Measurements from ENCODE around the gene MAD1L1.

The MAD1L1 gene

DNA sequence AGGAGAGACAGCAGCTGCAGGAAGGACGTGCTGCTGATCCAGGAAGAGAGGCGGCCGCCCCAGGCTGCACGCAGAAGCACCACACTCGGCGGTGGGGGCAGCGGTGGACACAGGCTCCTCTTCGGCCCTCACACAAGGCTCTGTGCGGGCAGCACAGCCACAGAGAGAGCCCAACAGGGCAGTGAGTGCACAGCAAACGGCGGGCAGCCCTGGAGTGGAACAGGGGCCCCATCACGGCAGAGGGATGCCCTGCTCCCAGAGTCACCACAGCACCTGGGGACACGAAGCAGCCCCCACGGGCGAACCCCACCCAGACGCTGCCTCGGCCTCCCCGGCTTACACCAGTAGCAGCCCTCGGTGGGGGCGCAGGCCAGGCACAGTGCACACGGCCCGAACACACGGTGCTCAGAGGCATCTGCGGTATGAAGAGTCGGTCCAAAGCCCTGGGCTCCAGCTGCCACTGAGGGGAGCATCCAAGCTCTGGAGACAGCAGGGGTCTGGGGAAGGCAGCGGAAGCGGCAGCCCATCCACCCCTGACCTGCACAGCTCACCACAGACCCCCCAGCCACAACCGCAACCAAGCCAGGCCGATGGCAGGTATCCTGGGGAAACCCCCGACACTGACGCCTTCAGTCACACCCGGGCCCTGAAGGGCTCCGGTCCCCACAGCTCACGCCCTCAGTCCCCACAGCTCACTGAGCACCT lies 26.1 kb upstream of the MAD1L1 start:
- no peak for DNase-seq (ENCODE audit: low spot score)

DNA sequence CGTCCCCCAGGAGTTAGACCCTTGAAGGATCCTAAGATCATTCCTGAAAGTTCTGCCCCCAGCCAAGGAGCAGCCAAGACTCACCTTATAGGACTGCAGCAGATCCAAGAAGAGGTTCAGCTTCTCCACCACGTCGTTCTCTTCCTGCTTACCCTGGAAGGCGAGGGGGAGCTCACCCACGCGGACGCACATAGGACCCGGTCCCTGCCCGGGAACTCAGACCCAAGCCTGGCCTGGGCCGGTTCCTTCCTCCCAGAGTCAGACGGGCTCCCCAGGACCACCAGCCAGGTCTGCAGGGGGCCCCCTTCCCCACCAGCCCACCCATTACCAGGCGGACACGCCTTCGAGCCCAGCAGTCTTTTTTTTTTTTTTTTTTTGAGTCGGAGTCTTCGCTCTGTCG lies 24.9 kb upstream of the MAD1L1 start:
- DNase-seq (ENCODE audit: low spot score), result no peak

DNA sequence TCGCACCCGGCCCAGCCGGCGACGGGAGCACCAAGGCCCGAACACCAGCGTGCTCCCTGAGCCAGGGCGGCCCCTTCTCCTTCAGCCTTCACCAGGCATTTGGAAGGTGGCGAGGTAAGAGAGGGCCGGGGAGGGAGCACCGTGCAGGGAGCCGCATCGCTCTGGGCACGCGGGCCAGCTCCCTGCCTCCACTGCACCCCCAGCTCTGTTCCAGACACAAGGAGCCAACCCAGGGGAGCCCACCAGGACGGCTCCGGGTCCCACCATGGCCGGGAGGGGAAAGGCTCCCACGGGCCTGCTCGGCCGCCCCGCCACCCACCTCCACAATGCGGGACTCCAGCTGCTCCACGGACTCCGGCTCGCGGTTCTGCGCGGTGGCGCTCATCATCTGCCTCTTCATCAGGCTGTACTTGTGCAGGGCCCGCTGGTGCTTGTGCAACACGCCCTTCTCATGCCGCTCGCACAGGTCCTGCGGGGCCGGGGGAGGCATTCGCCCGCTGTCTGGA lies 24.4 kb upstream of the MAD1L1 start:
- DNase-seq (ENCODE audit: low spot score), result no peak

DNA sequence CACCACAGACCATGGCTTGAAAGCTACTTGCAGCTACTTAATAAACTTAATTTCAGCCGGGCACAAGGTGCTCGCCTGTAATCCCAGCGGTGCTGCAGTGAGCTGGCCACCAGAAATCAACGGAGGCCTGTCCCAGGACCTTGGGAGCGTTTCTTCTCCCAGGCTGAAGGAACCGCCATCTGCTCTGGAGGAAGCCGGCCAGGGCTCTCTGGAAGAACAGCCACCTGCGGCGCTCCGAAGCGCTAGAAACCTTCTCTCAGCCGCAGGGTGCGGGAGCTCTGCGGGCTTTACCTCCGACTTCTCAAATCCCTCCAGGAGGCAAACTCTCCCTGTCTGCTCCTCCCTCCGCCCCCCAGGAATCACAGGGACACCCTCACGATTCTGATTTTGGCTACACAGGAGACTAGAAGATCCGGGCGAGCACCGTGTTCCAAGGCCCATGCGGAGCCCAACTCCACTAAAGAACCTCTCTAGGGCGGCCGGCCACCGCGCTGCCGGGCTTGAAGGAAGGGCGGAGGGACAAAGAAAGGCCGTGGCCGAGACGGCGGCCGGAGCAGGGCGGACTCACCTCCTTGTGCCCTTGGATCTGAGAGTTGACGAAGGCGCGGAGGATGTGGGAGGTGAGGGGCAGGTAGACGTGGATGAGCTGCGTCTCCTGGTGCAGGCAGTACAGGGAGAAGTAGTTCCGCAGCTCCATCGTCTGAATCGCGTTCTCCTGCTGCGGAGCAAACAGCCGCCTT lies 23.7 kb upstream of the MAD1L1 start:
- no peak for DNase-seq (ENCODE audit: low spot score)

DNA sequence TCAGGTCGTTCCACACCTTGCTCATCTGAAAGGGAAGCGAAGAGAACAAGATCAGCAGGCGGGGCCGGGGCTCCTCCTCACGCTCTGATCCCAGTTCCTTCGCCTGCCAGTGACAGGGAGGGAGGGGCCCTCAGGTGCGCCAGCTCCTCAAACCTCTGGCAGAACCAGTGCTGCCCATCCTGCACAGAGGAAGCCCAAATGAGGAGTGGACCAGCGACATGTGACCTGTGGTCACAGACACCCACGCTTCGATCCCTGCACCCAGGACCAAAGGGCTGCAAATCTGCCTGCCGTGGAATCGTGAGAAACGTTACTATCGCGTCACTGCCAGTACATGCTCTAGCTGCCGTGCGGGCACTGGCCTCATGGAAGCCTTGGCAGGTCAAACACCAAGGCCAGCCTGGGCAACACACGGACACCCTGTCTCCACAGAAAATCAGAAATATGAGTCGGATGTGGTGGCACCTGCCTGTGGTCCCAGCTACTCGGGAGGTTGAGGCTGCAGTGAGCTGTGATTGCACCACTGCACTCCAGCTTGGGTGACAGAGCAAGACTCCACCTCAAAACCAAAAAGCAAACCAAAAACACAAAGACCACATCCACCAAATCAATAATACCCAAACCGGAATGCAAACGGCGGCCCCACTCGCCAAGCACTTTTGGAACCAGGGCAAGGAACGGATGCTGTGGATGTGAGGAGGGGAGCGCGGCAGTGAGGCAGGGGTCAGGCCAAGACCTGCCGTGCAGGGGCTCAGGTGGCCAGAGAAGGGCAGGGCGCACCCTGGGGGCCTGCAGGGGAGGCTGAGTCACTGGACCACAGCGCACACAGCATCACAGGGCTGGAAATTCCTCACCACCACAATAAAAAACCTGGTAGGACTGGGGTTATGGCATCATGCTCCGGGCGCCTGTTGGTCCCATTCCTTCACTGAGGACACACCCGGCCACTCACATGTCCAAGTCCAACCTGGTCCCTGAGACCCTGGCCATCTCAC lies 22.7 kb upstream of the MAD1L1 start:
- peak; percentile 97 for DNase-seq (ENCODE audit: low spot score)

DNA sequence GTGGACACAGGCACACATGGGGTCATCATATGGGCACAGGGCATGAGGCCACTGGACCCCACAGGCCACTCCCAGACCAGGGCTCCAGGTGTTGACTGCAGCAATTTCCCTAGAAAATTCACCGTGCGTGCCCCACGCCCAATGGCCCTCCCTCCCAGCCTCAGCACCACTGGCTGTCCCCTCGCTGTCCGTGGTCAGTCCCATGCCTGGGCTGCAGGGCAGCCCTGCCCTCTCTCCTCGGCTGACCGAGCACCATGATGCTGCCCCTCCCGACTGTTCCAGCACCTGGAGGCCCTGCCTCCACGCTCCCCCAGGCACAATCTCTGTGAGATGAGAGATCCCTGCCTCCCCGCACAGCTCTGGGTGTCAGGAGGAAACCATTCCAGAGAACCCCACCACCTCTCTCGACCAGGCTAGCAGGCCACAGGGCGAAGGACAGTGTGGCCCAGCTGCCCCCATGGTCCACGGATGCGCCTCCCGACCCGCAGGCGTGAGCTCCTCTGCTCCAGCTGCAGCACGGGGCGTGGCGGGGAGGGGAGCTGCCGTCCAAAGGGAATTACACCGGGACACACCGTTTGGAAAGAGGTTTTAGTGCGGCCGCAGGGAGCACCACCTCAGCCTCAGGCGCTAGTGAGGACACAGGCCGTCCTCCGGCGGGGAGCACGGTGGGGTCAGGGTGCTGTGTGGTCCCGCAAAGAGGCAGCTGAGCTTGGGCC lies 21.8 kb upstream of the MAD1L1 start:
- no peak for DNase-seq (ENCODE audit: low spot score)

DNA sequence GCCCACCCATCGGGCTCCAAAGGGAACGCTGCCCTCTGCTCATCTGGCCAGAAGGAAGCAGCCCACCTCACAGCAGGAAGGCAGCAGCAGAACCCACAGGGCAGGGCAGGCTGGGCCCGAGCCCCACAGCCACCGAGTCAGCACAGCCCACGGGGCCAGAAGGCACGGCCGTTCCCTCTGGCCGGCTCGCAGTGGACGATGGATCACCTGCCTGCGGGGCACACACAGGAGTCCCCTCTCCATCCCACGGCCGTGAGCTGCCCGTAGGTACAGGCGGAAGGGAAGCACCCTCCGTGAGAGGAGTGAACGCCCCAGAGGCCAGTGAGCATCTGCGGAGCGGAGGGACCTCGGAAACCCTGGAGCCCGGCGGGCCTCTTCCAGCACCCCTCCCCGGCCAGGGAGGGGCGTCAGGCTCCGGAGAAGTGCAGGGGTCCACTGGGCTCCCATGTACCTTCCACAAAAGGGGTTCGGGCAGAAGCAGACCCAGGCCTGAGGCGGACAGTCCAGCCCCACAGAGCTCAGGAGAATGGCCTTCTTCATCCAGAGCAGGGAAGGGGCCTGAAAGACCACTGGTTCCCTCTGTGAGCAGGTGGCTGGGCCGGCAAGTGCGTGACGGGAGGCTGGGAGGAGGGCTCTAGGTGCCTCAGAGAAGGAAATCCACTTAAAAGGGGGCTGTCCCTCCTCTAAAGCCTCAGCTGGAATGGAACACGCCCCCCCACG lies 20.9 kb upstream of the MAD1L1 start:
- no peak for DNase-seq (ENCODE audit: low spot score)

DNA sequence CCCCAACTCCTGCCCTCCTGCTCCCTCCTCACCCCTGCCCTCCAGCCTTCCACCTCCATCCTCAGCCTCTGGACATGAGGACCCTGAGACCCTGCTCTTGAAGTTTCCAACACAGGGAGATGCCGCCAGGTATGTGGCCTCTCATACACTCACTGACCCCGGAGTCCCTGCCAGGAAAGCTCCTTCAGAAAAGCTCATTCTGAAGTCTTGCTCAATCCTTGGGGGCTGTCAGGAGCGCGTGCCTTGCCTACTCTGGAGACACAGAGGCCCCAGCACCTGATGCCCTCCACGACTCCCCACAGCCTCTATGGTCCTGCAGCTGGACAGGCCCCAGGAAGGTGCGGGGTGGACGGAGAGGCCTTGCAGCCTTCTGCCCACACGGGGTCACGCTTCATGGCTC lies 20.3 kb upstream of the MAD1L1 start:
- no peak for DNase-seq (ENCODE audit: low spot score)

DNA sequence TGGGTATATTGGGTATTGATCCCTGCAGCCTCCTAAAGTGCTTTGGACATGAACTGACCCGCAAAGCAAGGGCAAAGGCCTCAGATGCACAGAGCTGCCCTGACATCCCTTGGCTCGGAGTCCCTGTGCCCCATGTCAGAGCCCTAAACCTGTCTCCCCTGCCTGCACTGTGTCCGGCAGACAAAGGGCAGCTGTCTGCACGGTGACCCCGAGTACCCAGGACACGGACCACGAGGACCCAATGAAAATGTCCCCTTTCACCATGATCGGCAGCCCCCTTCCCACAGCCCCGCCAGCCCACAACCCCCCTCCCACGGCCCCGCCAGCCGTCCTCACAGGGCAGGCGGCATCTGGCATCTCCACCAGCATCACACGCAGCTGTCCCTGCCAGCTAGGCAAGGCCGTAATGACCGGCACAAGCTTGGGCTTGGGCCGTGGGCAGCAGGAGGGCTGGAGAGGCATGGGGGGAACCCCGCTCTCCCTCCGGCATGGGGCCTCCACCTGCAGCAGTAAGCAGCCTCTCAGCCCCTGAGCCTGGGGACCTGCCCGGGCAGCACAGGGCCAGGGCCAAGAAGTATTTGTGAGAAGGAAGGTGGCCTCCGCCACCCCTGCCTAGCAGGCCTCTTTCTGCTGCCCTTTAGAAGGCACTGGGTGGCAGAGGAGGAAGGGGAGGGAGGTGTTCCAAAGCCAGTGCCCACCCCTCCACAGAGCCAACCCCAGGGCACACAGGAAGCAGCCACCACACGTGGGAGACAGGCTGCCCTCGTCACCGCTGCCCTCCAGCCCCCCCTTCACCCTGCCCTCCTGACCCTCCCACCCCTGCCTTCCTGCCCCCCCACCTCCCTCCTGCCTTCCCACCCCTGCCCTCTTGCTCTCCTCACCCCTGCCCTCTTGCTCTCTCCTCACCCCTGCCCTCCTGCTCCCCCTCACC lies 19.4 kb upstream of the MAD1L1 start:
- no peak for DNase-seq (ENCODE audit: low spot score)

DNA sequence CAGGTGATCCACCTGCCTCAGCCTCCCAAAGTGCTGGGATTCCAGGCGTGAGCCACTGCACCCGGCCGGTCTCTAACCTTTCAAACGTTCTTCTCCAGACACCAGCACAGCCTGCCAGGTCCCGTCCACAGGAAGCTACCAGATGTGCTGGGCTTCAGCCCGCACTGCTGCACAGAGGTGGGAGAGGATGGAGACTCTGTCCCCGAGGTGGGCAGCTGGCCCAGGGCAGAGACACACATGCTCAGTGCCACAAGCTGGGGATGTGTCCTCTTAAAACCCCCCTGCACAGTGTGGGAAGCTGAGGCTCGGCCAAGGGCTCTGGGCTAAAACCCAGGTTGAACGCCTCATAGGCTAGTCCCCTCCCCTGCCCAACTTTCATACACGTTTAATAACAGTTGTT lies 18.6 kb upstream of the MAD1L1 start:
- DNase-seq (ENCODE audit: low spot score), result no peak

DNA sequence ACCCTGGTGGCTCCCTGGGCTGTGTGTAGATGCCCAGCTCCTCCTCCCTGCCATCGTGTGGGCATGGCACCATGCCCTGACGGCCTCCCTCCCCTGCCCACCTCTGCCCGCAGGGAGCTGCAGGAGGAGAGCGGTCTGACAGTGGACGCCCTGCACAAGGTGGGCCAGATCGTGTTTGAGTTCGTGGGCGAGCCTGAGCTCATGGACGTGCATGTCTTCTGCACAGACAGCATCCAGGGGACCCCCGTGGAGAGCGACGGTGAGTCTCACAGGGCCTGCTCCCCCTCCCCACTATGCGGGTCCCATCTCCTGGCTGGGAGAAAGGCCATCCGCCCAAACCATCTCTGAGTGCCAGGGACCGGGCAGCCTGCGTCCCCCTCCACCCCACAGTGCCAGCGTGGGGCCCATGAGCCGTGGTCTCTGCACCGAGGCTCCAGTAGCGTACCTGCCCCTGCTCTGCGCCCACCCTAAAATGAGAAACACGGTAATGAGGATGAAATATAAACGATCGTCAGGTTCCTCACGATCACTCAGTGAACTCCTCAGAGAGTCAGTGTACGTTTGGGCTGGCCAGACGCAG lies 17.1 kb upstream of the MAD1L1 start:
- DNase-seq (ENCODE audit: low spot score), result no peak

DNA sequence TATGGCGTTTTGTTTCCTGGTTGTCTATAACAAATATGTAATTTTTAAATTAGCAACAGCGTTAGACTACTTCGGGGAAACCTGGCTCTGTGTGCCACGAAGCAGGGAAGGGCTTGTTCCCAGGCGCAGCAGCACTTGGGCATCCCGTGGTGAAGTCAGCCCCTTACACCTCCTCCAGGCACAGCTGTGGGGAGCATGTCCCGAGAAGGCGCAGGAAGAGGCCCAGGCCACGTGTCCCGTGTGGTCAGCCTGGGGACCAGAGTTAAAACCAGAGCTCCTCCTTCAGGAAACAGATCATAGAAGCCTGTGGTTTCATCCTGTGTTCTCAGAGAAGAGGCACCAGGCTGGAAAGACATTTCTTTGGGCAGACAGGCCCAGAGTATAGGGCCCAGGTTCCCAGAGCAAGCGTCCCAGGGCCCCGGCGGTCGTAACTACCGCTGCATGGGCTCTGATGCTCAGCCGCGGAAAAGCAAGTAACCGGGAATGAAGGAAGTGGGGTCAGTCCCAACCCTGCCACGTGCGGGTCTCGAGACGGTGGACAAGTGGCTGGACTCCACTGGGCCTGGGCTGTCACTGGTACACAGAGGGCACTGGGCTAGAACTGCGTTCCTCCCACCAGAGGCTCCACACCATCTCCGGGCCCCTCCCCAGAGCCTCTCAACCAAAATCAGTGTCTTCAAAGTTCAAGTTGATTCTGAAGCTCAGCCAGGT lies 16.4 kb upstream of the MAD1L1 start:
- peak; percentile 90 for DNase-seq (ENCODE audit: low spot score)

DNA sequence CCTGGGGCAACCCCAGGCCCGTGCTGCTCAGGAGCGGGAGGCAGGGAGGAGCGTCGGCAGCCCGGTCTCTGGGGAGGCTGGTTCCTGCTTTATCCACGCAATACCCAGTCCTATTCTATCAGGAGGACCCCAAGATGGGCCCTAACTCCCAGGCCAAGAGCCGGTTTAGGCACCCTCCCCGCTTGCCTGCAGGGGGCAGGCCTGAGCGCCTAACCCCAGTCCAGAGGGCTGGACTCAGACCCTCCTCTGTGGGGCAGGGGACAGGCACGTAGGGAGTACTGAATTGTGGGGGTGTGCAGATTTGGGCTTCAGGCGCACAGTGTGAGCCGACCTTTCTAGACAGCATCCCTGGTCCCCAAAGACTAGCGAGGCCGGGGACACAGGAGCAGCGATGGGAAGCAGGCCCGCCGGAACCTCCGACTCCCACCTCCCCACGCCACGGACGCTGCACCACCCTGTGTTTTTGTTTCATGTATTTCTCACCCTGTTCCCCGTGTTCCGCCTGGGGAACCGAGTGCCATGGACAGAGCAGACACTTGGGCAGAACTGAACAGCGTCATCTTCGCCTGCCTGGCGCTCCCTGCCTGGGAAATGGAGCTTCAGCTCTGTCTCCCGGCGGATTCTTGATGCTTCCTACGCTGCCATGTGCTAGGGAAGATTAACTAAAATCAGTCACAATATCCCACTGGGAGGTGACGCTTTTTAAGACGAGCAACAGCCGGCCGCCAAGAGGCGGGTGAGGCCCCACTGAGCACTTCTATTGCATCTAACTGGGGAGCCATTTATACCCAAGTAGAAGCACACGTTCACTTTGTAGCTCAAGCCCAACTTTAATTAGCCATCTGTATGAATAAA lies 14.6 kb upstream of the MAD1L1 start:
- no peak for DNase-seq (ENCODE audit: low spot score)

DNA sequence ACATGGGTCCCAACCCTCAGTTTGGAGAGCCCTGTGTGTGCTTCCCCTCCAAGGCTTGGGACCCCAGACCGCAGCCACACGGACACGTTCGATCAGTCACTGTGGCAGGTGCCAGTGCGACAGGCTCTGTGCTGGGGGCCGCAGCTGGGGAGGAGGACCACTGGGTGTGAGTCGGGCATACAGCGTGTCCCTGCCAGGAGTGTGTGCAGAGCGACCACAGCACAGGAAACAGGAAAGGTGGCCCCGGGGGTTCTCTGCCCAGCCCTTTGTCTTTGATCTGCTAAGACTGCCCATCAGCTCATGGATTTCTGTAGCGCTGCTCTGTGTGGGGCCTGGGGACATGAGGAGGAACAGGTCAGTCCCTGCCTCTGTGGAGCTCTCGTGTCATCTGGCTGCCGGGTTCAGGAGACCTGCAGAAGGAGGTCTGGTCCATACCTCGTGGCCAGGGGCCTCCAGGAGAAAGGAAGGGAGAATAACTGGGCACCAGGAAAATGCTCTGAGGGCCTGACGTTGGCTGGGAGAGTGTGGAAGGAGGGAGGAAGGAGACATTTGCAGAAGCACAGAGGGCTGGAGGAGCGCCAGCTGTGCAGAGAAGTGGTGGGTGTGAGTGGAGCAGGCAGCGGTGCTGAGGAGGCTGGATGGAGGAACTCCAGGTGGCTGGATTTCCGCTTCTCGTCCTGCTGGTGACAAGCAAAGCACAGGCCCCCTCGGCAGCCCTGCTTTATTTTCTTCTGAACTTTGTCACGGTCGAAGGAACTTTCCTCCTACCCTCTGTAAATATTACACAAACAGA lies 13.3 kb upstream of the MAD1L1 start:
- peak; percentile 46 for DNase-seq (ENCODE audit: low spot score)

DNA sequence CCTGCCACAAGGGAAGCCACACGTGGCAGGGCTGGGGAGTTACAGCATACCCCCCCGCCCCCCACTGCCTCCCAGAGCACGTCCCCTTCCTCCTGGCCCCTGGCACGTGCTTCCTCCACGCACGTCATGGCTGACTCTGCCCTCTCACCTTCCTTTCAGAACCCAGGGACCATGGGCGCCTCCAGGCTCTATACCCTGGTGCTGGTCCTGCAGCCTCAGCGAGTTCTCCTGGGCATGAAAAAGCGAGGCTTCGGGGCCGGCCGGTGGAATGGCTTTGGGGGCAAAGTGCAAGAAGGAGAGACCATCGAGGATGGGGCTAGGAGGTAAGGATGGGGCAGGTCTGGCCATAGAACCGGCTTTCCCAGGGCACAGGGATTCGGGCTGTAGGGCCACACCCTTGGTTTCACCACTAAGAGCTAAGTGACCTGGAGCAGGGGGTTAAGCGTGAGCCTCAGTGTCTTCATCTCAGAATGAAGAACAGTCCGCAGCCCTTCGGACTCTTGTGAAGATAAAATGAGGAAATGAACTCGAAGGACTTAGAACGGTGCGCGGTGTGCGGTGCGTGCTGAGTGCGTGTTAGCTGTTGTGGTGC lies 11.8 kb upstream of the MAD1L1 start:
- no peak for DNase-seq (ENCODE audit: low spot score)

DNA sequence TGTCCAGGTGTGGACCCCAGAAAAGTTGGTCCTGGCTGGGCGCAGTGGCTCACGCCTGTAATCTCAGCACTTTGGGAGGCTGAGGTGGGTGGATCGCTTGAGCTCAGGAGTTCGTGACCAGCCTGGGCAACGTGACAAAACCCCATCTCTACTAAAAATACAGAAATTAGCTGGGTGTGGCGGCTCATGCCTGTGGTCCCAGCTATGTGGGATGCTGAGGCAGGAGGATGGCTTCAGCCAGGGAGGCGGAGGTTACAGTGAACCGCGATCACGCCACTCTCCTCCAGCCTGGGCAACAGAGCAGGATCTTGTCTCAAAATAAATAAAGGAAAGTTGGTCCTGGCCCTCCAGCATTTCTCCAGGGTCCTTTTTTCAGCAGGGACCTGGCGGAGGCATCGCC lies 10.7 kb upstream of the MAD1L1 start:
- no peak for DNase-seq (ENCODE audit: low spot score)

Data from SW480 (cell line).